HG02763 (cell line): Measurements from ENCODE around the gene MYBL2.
"Not testable (repeated sequence)": the region's sequence is repeated elsewhere in the genome, so short reads cannot be mapped to it uniquely, and the experiment has no call there.

Experiments used
- ATAC-seq: cut with Tn5 transposase; IDR thresholded peaks from one replicate; pipeline ENCODE4 v1.9.1; 2021; ENCODE audit warnings: mild to moderate bottlenecking, moderate library complexity; ENCODE audit not compliant: unreplicated experiment

The MYBL2 gene

GRCh38 chr20:43666376-43667328, at the start of gene MYBL2:
Gene MYBL2 (plus strand): TSS chr20:43667114. CDS start chr20:43667284, 170 bp downstream.
- ATAC-seq = peak; percentile 75

- no peak for ATAC-seq
Observed at GRCh38 chr20:43631598-43631997, 35.3 kb upstream of the MYBL2 start.

DNA sequence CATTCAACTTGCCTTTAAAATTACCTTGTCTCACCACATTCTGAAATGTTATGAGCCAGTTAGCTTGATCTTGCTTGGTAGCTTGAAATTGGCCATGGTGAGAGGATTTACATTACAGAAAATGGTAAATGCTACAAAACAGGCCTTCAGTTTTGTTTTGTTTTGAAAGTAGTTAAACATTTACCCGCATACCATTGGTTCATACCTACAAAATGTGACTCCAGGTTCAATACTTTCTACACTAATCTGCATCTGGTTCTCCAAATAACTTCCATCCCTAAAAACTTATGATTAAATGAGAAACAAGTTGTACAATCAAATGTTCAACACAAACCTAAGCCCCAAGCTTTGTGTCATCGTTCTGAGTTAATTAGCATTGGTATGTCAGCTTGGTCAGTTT, 30.5 kb upstream of the MYBL2 start:
- no peak for ATAC-seq

- ATAC-seq = no peak
Observed at GRCh38 chr20:43642548-43642947, 24.4 kb upstream of the MYBL2 start.

- ATAC-seq = no peak
Observed at GRCh38 chr20:43650997-43651525, 15.9 kb upstream of the MYBL2 start.

GRCh38 chr20:43651650-43652184, 15.2 kb upstream of the MYBL2 start:
- not testable (repeated sequence) for ATAC-seq

DNA sequence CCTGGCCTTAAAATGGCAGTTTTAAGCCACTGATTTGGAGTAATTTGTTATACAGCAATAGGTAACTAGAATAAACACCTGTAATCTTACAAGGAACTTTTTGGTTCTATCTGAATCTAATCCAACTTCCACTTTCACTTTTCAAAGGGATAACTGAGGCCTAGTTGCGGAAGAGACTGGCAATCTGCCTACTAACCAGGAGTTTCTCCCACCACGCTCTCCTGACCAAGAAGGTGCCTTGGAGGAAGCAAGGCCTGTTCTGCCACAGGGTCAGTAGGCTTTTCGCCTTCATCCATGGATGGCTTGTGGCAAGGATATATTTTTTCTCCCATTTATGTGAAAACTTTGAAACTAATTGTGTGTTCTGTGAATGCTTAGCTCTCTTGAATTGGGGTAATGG, 12.9 kb upstream of the MYBL2 start:
- no peak for ATAC-seq

DNA sequence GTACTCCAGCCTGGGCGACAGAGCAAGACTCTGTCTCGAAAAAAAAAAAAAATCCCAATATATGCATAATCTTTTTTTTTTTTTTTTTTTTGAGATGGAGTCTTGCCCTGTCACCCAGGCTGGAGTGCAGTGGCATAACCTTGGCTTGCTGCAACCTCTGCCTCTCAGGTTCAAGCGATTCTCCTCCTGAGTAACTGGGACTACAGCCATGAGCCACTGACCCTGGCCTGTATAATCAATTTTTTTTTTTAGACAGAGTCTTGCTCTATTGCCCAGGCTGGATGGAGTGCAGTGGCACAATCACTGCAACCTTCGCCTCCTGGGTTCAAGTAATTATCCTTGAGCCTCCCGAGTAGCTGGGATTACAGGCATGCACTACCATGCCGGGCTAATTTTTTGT, 11.7 kb upstream of the MYBL2 start:
- not testable (repeated sequence) for ATAC-seq

DNA sequence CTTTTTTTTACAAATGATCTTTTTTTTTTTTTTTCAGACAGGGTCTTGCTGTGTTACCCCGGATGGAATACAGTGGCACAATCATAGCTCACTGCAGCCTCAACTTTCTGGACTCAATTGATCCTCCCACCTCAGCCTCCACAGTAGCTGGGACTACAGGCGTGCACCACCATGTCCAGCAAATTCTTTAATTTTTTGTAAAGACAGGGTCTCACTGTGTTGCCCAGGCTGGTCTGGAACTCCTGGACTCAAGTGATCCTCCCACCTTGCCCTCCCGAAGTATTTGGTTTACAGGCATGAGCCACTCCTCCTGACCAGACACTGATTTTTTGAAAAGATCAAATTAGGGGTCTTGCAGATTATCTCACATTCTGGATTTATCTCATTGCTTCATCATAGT, 11.0 kb upstream of the MYBL2 start:
- no peak for ATAC-seq

DNA sequence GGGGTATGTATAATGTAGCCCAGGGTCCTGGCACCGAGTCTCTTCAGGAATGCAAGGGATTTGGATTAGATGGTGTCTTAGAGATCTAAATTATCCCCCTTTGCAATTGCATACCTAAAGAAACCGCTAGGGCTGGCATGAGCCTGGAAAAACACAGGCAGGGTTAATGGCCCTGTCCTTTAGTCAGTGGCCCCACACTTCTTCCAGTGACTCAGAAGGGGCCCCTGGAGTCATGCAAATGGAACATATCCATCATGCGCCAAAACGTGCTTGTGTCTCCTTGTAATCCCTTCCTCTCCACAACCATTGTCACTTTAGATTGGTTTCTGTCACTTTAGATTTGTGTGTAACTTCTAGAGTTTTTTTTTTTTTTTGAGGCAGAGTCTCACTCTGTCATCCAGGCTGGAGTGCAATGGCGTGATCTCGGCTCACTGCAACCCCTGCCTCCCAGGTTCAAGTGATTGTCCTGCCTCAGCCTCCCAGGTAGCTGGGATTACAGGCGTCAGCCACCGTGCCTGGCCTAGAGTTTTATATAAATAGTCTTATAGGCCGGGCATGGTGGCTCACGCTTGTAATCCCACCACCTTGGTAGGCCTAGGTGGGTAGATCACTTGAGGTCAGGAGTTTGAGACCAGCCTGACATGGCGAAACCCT, 8.7 kb upstream of the MYBL2 start:
- no peak for ATAC-seq

DNA sequence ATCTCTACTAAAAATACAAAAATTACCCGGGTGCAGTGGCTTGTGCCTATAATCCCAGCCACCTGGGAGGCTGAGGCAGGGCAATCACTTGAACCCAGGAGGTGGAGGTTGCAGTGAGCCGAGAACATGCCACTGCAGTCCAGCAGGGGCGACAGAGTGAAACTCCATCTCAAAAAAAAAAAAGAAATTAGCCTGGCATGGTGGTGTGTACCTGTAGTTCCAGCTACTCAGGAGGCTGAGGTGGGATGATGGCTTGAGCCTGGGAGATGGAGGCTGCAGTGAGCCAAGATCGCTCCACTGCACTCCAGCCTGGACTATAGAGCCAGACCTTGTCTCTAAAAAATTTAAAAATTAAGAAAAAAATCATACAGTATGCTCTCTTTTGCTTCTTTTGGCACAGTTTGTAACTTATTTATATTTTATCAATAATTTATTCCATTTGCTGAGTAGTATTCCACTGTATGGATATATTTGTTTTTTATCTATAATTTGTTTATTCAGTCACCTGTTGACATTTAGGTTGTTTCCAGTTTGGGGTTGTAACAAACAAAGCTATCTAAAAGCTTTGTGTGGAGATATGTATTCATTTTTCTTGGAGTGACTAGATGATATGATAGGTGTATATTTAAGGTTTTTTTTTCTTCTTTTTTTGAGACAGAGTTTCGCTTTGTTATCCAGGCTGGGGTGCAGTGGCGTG, 8.0 kb upstream of the MYBL2 start:
- no peak for ATAC-seq

DNA sequence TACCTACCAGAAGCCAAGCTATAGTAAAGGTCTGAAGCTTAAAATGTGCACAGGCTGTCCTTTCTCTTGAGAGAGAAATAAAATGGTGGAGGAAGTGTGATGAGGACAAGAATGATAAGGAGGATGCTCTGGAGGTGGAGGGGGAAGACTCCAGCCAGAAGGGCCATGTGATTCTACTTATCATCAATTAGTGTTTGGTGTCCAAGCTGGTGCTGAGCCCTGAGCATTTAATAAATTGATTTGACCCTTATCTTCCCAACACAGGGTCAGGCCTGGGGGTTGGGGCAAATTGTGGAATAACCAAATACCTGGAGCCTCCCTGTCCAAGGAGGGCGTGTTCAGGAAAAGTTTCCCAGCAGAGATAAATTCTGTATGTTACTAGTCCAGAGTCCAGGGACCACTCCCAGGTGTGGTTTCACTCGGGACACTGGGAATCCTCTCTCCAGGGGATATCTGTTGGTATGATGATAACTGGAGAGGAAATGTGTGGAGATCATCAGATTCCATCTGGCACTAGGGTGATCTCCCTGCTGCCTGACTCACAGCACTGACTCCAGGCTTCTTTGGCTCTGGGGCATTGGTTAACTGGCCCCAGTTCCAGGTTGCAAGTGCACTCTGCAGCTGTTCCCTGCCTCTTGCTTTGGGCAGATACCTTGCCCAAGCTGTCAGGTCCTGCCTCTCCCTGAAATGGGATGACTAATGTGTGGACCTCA, 3.8 kb upstream of the MYBL2 start:
- no peak for ATAC-seq

DNA sequence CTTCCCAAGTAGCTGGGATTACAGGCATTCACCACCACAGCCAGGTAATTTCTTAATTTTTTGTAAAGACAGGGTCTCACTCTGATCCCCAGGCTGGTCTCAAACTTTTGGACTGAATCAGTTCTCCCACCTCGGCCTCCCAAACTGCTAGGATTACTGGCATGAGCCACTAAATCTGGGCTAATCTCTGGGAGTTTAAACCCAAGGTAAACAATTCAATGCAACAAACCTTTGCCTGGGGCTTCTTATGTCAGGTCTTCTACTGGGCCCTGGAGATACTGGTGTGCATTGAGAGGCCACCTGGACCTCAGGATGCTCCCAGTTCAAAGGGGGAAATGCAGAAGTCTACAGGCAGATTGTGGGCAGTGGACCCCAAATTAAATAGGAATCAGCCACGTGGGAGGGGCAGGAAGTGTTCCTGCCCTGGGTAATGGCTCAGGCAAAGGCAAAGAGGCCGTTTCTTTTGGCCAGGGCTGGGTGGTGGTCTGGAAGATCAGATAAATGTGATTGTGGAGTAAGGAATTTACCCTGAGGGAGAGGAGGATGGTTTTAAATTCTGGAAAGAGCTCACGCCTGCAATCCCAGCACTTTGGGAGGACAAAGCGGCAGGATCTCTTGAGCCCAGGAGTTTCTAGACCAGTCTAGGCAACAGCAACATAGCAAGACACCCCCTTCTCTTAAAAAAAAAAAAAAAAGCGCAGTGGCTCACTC, 1.3 kb upstream of the MYBL2 start:
- ATAC-seq = no peak

- ATAC-seq = peak; percentile 13
Observed at GRCh38 chr20:43667341-43668132, 623 bp downstream of the MYBL2 start.

DNA sequence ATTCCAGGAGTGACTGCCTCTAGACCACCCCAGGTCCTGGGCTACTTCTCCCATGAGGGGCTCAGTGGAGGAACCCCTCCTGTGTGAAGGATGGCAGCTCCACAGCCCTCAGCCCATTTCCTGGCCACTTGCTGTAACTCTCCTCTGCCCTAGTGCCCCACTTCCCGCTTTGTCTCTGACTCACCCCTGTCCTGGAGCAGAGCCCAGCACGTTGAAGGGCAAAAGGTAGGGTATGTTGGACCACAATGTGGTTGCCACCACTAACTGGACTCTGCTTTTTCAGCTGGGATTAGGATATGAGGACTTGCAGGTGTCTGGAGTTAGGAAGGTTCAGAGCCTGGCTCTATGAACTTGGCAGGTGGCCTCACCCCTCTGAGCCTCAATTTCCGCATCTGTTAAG, 2.4 kb downstream of the MYBL2 start:
- ATAC-seq = no peak

DNA sequence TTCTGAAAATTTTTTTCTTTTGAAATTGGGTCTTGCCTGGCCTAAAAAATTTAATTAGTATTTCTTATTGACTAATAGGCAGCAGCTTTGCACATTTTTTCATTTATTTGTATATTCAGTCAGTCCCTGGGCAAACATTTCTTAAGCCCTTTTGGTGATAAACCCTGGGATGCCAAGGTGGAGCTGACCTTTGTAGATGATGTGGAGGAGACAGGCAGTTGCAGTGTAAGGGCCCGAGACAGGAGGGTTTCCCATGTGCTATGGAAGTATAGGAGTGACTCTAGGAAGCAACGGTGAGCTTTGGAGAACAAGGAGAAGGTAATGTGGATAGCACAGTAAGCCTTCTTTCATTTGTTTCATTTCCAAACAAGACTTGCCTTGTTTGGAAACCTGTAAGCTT, 3.5 kb downstream of the MYBL2 start:
- ATAC-seq = no peak

GRCh38 chr20:43676368-43676767, 9.5 kb downstream of the MYBL2 start:
- ATAC-seq = no peak

- ATAC-seq = no peak
Observed at GRCh38 chr20:43680981-43681380, 14.1 kb downstream of the MYBL2 start.

DNA sequence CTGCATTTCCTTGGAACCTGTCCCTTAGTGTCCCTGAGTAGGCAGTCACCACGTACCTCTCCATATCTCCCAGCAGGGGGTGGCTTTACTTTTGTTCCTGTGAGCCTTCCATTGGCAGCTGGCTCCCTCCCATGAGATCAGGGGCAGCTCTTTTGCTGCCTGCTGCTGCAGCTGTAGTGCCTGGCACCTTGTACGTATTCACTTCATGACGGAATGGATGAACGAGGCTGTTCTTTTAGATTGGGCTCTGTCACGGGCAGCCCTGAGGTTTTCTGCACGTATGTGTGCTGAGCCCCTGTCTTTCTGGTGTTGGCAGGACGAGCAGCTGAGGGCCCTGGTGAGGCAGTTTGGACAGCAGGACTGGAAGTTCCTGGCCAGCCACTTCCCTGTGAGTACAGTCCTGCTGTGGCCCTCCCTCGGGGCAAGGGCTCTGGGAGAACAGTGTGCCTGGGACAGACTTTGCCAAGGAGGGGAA, 14.6 kb downstream of the MYBL2 start:
- peak; percentile 17 for ATAC-seq
